ENCODE results near the gene GALM. TPM values are rescaled to one million over a fixed set of nuclear protein-coding genes. Genes with fewer than 3 reads are reported as not detected.
"Not testable (repeated sequence)": the region's sequence is repeated elsewhere in the genome, so short reads cannot be mapped to it uniquely, and the experiment has no call there.

Gene GALM
- total and polyA plus RNA-seq, 10 donors, result 5.2 to 22.7 (median 7.6) TPM

DNA sequence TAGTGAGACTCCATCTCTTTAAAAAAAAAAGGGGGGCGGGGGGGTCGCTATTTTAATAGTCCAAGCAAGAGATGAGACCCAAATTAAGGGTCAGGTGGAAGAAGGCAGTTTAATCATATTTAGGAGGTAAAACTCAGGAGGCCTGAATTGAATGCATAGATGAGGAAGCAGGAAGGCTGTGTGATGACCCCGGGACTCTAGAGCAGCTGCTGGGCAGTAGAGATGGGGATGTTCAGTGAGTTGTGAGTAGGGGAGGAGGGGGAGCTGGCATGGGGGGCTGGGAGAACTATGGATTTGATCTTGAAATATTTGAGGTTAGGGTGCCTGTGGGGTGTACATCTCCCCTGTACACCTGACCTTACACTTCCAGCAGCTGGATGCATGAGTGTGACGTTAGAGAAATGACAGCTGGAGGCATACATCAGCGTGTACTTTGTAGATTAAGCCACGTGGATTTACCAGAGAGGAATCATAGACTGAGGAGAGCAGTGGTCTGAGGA lies 41.0 kb downstream of the GALM start:
- Histone ChIP-seq H3K27me3 (replicated peaks in 1 of 7) (no peaks in the 10 kb centered on the region), H3K36me3 (peaks cover 0 to 71% (median 2%) of the 10 kb centered on the region in 6 donors), H3K9me3 (no peaks in the 10 kb centered on the region), H3K4me1 (peaks cover 0 to 20% (median 7%) of the 10 kb centered on the region in 6 donors), H3K27ac (no peak overlapping the region), H3K4me3 (no peak overlapping the region)
- DNase-seq, result no peak
- 74 to 87% (median 83%) methylated on average over 6 of the region's 6 CpGs for WGBS, 5 donors
- intact Hi-C loops (cut with DNase I; ENCODE audit: low total_unique reads), result no loop called here
- TF ChIP-seq CTCF (IDR thresholded peaks at IDR 0.05 in 8 of 11, conservative IDR thresholded peaks at IDR 0.05 in 3 of 11) (no peak), POLR2A (IDR thresholded peaks at IDR 0.05) (no peak), POLR2AphosphoS5 (IDR thresholded peaks at IDR 0.05) (no peak)

GRCh38 chr2:38708491-38708890 lies 42.6 kb downstream of the GALM start:
- H3K4me3 ChIP-seq; H3K9me3 ChIP-seq; H3K27me3 ChIP-seq (replicated peaks in 1 of 7); intact Hi-C loops (cut with DNase I; ENCODE audit: low total_unique reads); DNase-seq: not testable (repeated sequence)
- Histone ChIP-seq H3K36me3 (peaks cover 0 to 68% (median 3%) of the 10 kb centered on the region in 6 donors), H3K27ac (peak overlapping the region in 4 of 8 donors; percentile 27 to 56 (median 38)), H3K4me1 (peaks cover 0 to 20% (median 7%) of the 10 kb centered on the region in 6 donors)
- WGBS, 5 donors, result 86 to 94% (median 92%) methylated on average over 9 of the region's 9 CpGs

- H3K27ac ChIP-seq, result peak overlapping the region in 4 of 8 donors; percentile 27 to 56 (median 38)
- 77 to 87% (median 83%) methylated on average over 12 of the region's 12 CpGs for WGBS, 5 donors
- no peaks in the 10 kb centered on the region for H3K9me3 ChIP-seq
- intact Hi-C loops (cut with DNase I; ENCODE audit: low total_unique reads), result no loop called here
- no peak overlapping the region for H3K4me3 ChIP-seq
- TF ChIP-seq POLR2A (IDR thresholded peaks at IDR 0.05), result no peak
- TF ChIP-seq CTCF (IDR thresholded peaks at IDR 0.05 in 8 of 11, conservative IDR thresholded peaks at IDR 0.05 in 3 of 11), result no peak
- no peak for TF ChIP-seq POLR2AphosphoS5 (IDR thresholded peaks at IDR 0.05)
- DNase-seq, result no peak
- H3K27me3 ChIP-seq (replicated peaks in 1 of 7), result no peaks in the 10 kb centered on the region
- H3K36me3 ChIP-seq, result peaks cover 0 to 63% (median 3%) of the 10 kb centered on the region in 6 donors
- peaks cover 0 to 20% (median 7%) of the 10 kb centered on the region in 6 donors for H3K4me1 ChIP-seq
These were observed 43.1 kb downstream of the GALM start for GRCh38 chr2:38708900-38709566.

- Histone ChIP-seq H3K27ac (peak overlapping the region in 5 of 8 donors; percentile 13 to 63 (median 22)), H3K4me3 (no peak overlapping the region), H3K27me3 (replicated peaks in 1 of 7) (no peaks in the 10 kb centered on the region), H3K9me3 (no peaks in the 10 kb centered on the region), H3K36me3 (peaks cover 0 to 56% (median 3%) of the 10 kb centered on the region in 6 donors), H3K4me1 (peaks cover 0 to 20% (median 7%) of the 10 kb centered on the region in 6 donors)
- TF ChIP-seq CTCF (IDR thresholded peaks at IDR 0.05 in 8 of 11, conservative IDR thresholded peaks at IDR 0.05 in 3 of 11) (no peak), POLR2A (IDR thresholded peaks at IDR 0.05) (no peak), POLR2AphosphoS5 (IDR thresholded peaks at IDR 0.05) (no peak)
- no peak for DNase-seq
- WGBS, 5 donors, result 59 to 81% (median 69%) methylated on average over 5 of the region's 5 CpGs
- intact Hi-C loops (cut with DNase I; ENCODE audit: low total_unique reads), result no loop called here
These were observed 43.8 kb downstream of the GALM start for GRCh38 chr2:38709567-38710194.

All from spleen (tissue), 11 donors.